ENCODE measurements around the gene IL1A. TPM values are rescaled to one million over a fixed set of nuclear protein-coding genes. Genes with fewer than 3 reads are reported as not detected.
A peak's percentile ranks its signal among the peaks of the same experiment; 100 is the strongest.

IL1A gene
- total and polyA plus RNA-seq, 10 of the 15 experiments (the other 5 are each of a cell fraction or from before 2014, with no cell fraction given): 0.10 to 8.7 (median 6.9) TPM

- H3K9me3 ChIP-seq (replicated peaks; ENCODE audit: control insufficient read depth, insufficient read depth, low read length): peaks cover 5% of the 10 kb centered on the region; the same call in 1 of the 3 replicates
- H2AFZ ChIP-seq (ENCODE audit: control insufficient read depth, low read depth, low read length): no peak overlapping the region
- H3K4me1 ChIP-seq (ENCODE audit: control insufficient read depth, insufficient read depth, low read length): no peaks in the 10 kb centered on the region
- H3K4me2 ChIP-seq (ENCODE audit: control insufficient read depth, insufficient read depth): no peak overlapping the region
- intact Hi-C loops (cut with micrococcal nuclease; ENCODE audit: unreplicated experiment): no loop called here
- no TSS peak for BruUV-seq (replicated peaks)
- no peaks in the 10 kb centered on the region for H3K27me3 ChIP-seq (replicated peaks in 1 of 2; ENCODE audit: control insufficient read depth in 2 of 2, insufficient read depth in 2 of 2, low read length in 1 of 2)
- H3K4me3 ChIP-seq: no peak overlapping the region
- ChIA-PET POLR2A (interaction anchor here (1.0 kb wide), 1 partner anchor 10 kb away, joined by 3 read pairs; no protein-coding TSS in a partner anchor), CTCF (interaction anchor here (2.0 to 3.0 kb wide), 3 partner anchors 9 to 113 kb away, joined by 6 to 17 read pairs (median 7); no protein-coding TSS in a partner anchor), RAD21 (ENCODE audit: unreplicated experiment) (interaction anchor here (0.8 to 1.6 kb wide), 6 partner anchors 10 to 40 kb away, joined by 3 to 6 read pairs (median 4); no protein-coding TSS in a partner anchor), SMC1A (ENCODE audit: uncharacterized antibody, unreplicated experiment) (interaction anchor here (0.6 to 4.5 kb wide), 5 partner anchors 10 to 42 kb away, joined by 3 to 26 read pairs (median 4); no protein-coding TSS in a partner anchor)
- no peak overlapping the region for H3K9ac ChIP-seq (ENCODE audit: control insufficient read depth, insufficient read depth, low read length)
- no peaks in the 10 kb centered on the region for H3K79me2 ChIP-seq (ENCODE audit: control insufficient read depth, insufficient read depth, low read length)
- FAIRE-seq (no peak), DNase-seq (ENCODE audit: low read depth, low spot score) (no peak), ATAC-seq (no peak)
- no peaks in the 10 kb centered on the region for H3K36me3 ChIP-seq (ENCODE audit: control insufficient read depth in 2 of 2, insufficient read depth in 2 of 2, low read length in 1 of 2)
- WGBS (ENCODE audit: insufficient coverage, insufficient replicate concordance, low lambda C conversion rate, missing lambda C conversion rate): 48% methylated on average over 4 of the region's 4 CpGs
- in situ Hi-C loops (cut with MboI): no loop called here
- H4K20me1 ChIP-seq (ENCODE audit: control insufficient read depth, insufficient read depth): no peaks in the 10 kb centered on the region
- no peak overlapping the region for H3K27ac ChIP-seq (ENCODE audit: control insufficient read depth, insufficient read depth)
- TF ChIP-seq EGR1 (IDR thresholded peaks at IDR 0.05; ENCODE audit: borderline replicate concordance in 1 of 2, low read depth in 2 of 2, low read length in 2 of 2) (no peak), ZNF274 (IDR thresholded peaks at IDR 0.05; ENCODE audit: insufficient read depth, insufficient read length) (no peak), NFIC (IDR thresholded peaks at IDR 0.05; ENCODE audit: low read depth, low read length) (peak; percentile 51), SPI1 (IDR thresholded peaks at IDR 0.05; ENCODE audit: borderline replicate concordance, insufficient read depth, low read depth, low read length) (peak; percentile 79; the same call in 1 of the 2 replicates), RUNX3 (IDR thresholded peaks at IDR 0.05; ENCODE audit: low read length) (peak; percentile 76), ZNF384 (IDR thresholded peaks at IDR 0.05; ENCODE audit: borderline replicate concordance, low read depth, low read length) (no peak), PML (IDR thresholded peaks at IDR 0.05; ENCODE audit: low read length) (no peak), CHD4 (IDR thresholded peaks at IDR 0.05) (no peak), TCF12 (IDR thresholded peaks at IDR 0.05; ENCODE audit: low read depth, low read length) (no peak)
Observed at GRCh38 chr2:112772322-112772721, 12.0 kb downstream of the IL1A start.

Data from GM12878 (cell line).